ENCODE measurements around the gene IFI44L. TPM values are rescaled to one million over a fixed set of nuclear protein-coding genes. Genes with fewer than 3 reads are reported as not detected.

The IFI44L gene
- total RNA-seq, 4 donors from 2014 or later: 0.84 to 3.4 (median 2.3) TPM

GRCh38 chr1:78622548-78622947, 2.3 kb downstream of the IFI44L start:
- 80 to 89% methylated on average over 4 of the region's 4 CpGs for WGBS, 2 donors
- intact Hi-C loops (cut with DNase I; ENCODE audit: low total_unique reads): no loop called here
- no peak for DNase-seq (ENCODE audit: low spot score in 2 of 2)
- no peak for TF ChIP-seq CTCF (IDR thresholded peaks at IDR 0.05)
- no peak for TF ChIP-seq POLR2A (IDR thresholded peaks at IDR 0.05)
- H3K4me3 ChIP-seq (ENCODE audit: low read depth, poor library complexity, severe bottlenecking): no peak overlapping the region

GRCh38 chr1:78624035-78624434, 3.8 kb downstream of the IFI44L start:
- intact Hi-C loops (cut with DNase I; ENCODE audit: low total_unique reads): no loop called here
- 91 to 96% methylated on average over 7 of the region's 7 CpGs for WGBS, 2 donors

GRCh38 chr1:78627321-78627720, 7.1 kb downstream of the IFI44L start:
- intact Hi-C loops (cut with DNase I; ENCODE audit: low total_unique reads): no loop called here
- TF ChIP-seq CTCF (IDR thresholded peaks at IDR 0.05) (no peak), POLR2A (IDR thresholded peaks at IDR 0.05) (no peak)
- H3K4me3 ChIP-seq (ENCODE audit: low read depth, poor library complexity, severe bottlenecking): no peak overlapping the region
- WGBS, 2 donors: 74 to 78% methylated on average over 1 of the region's 1 CpG
- no peak for DNase-seq (ENCODE audit: low spot score in 2 of 2)

More at GRCh38 chr1:78624035-78624434, 3.8 kb downstream of the IFI44L start:
- DNase-seq (ENCODE audit: low spot score in 2 of 2): no peak
- no peak for TF ChIP-seq CTCF (IDR thresholded peaks at IDR 0.05)
- TF ChIP-seq POLR2A (IDR thresholded peaks at IDR 0.05): no peak
- H3K4me3 ChIP-seq (ENCODE audit: low read depth, poor library complexity, severe bottlenecking): no peak overlapping the region

GRCh38 chr1:78630600-78630999, 10.4 kb downstream of the IFI44L start:
- no peak for DNase-seq (ENCODE audit: low spot score in 2 of 2)
- intact Hi-C loops (cut with DNase I; ENCODE audit: low total_unique reads): no loop called here
- no peak overlapping the region for H3K4me3 ChIP-seq (ENCODE audit: low read depth, poor library complexity, severe bottlenecking)
- WGBS, 2 donors: 93 to 98% methylated on average over 2 of the region's 2 CpGs
- TF ChIP-seq CTCF (IDR thresholded peaks at IDR 0.05) (no peak), POLR2A (IDR thresholded peaks at IDR 0.05) (no peak)

GRCh38 chr1:78633209-78633608, 13.0 kb downstream of the IFI44L start:
- intact Hi-C loops (cut with DNase I; ENCODE audit: low total_unique reads): no loop called here
- TF ChIP-seq POLR2A (IDR thresholded peaks at IDR 0.05) (no peak), CTCF (IDR thresholded peaks at IDR 0.05) (no peak)
- no peak for DNase-seq (ENCODE audit: low spot score in 2 of 2)
- 96 to 100% methylated on average over 4 of the region's 4 CpGs for WGBS, 2 donors
- no peak overlapping the region for H3K4me3 ChIP-seq (ENCODE audit: low read depth, poor library complexity, severe bottlenecking)

GRCh38 chr1:78640462-78640861, 20.2 kb downstream of the IFI44L start:
- H3K4me3 ChIP-seq (ENCODE audit: low read depth, poor library complexity, severe bottlenecking): no peak overlapping the region
- 69 to 76% methylated on average over 1 of the region's 1 CpG for WGBS, 2 donors
- intact Hi-C loops (cut with DNase I; ENCODE audit: low total_unique reads): no loop called here
- no peak for DNase-seq (ENCODE audit: low spot score in 2 of 2)
- no peak for TF ChIP-seq CTCF (IDR thresholded peaks at IDR 0.05)
- no peak for TF ChIP-seq POLR2A (IDR thresholded peaks at IDR 0.05)
